NCI-H774 (cell line): Measurements from ENCODE around the gene MXRA5.
"Not testable (repeated sequence)": the region's sequence is repeated elsewhere in the genome, so short reads cannot be mapped to it uniquely, and the experiment has no call there.

ENCODE experiments used
- DNase-seq: peaks from one replicate; lab custom pipeline; 2025; lab: John Stamatoyannopoulos, UW

MXRA5 gene

GRCh38 chrX:3320471-3321046 is 25.9 kb downstream of the MXRA5 start:
- DNase-seq, result no peak

- no peak for DNase-seq
These were observed 29.2 kb downstream of the MXRA5 start for GRCh38 chrX:3317191-3317718.

- no peak for DNase-seq
These were observed 34.3 kb downstream of the MXRA5 start for GRCh38 chrX:3312109-3312508.

GRCh38 chrX:3307881-3308280 is 38.6 kb downstream of the MXRA5 start:
- no peak for DNase-seq

GRCh38 chrX:3299636-3300035 is 46.8 kb downstream of the MXRA5 start:
- DNase-seq, result no peak

GRCh38 chrX:3295731-3296130 is 50.7 kb downstream of the MXRA5 start:
- no peak for DNase-seq

GRCh38 chrX:3293251-3293650 is 53.2 kb downstream of the MXRA5 start:
- DNase-seq, result no peak

- DNase-seq, result no peak
These were observed 55.9 kb downstream of the MXRA5 start for GRCh38 chrX:3290561-3290960.

GRCh38 chrX:3286196-3286945 is 60.1 kb downstream of the MXRA5 start:
- DNase-seq, result no peak

- DNase-seq, result no peak
These were observed 65.7 kb downstream of the MXRA5 start for GRCh38 chrX:3280706-3281105.

- DNase-seq, result not testable (repeated sequence)
These were observed 72.8 kb downstream of the MXRA5 start for GRCh38 chrX:3273668-3274067.

GRCh38 chrX:3271834-3272186 is 74.6 kb downstream of the MXRA5 start:
- DNase-seq, result no peak

GRCh38 chrX:3271183-3271833 is 75.1 kb downstream of the MXRA5 start:
- DNase-seq, result no peak

- DNase-seq, result no peak
These were observed 77.6 kb downstream of the MXRA5 start for GRCh38 chrX:3268829-3269228.

GRCh38 chrX:3263681-3264126 is 82.7 kb downstream of the MXRA5 start:
- no peak for DNase-seq

GRCh38 chrX:3262901-3263300 is 83.6 kb downstream of the MXRA5 start:
- DNase-seq, result no peak
